ENCODE data around the gene RSKR.

DNA sequence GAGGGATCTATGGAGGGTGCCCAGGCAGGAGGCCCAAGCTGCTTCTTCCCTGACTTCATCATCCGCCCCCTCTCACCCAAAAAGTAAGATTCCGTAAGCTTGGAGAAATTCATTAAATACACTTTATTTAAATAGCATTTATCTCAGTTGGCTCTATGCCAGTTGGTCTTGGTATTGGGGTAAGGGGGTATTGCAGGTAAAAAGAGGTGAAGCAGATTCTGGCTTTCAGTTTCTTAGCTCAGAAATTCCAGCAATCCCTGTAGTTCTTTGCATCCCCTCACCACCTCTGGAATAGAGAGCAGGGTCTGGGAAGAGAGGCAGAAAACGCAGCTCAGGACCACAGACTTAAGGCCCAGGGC, 36.5 kb downstream of the RSKR start:
- TF ChIP-seq CTCF (conservative IDR thresholded peaks at IDR 0.05 in 1 of 2, IDR thresholded peaks at IDR 0.05 in 1 of 2; ENCODE audit: extremely low read depth in 1 of 2, insufficient read depth in 1 of 2, low read depth in 1 of 2, low read length in 2 of 2): no peak
- no peak for TF ChIP-seq EZH2 (IDR thresholded peaks at IDR 0.05; ENCODE audit: borderline replicate concordance, low read length)

Measured in mammary epithelial cell (primary cell).